Right ventricle myocardium superior (tissue), 1 donor: ENCODE measurements around the gene MYO3B. TPM values are rescaled to one million over a fixed set of nuclear protein-coding genes. Genes with fewer than 3 reads are reported as not detected.

Source experiments
- ATAC-seq: fragments of 200-7000 bp; cut with Tn5 transposase; one replicate; pipeline ENCODE4 v1.9.1; 2020; ENCODE audit warnings: mild to moderate bottlenecking; ENCODE audit not compliant: poor library complexity
- DNase-seq: peaks from one replicate; pipeline ENCODE4 v3.0.0-alpha.2; 2020
- intact Hi-C: fragments of 100-400 bp; cut with DNase I; formaldehyde crosslinking; loops from one replicate; pipeline ENCODE4 v1.11.2; 2022
- total RNA-seq: library from RNA; stranded (reverse); fragmentation: NEBNext Ultra II Directional; extraction: Animal tissue kit (Norgen Biotek cat#: 25700); gene quantifications from one replicate; pipeline ENCODE4 v1.2.1, GENCODE V29; 2021
- donor health status: DM: no; HTN: yes; CAD: no; lungs with severe emphysema.

The MYO3B gene
- total RNA-seq, 1 donor from 2014 or later = not detected

DNA sequence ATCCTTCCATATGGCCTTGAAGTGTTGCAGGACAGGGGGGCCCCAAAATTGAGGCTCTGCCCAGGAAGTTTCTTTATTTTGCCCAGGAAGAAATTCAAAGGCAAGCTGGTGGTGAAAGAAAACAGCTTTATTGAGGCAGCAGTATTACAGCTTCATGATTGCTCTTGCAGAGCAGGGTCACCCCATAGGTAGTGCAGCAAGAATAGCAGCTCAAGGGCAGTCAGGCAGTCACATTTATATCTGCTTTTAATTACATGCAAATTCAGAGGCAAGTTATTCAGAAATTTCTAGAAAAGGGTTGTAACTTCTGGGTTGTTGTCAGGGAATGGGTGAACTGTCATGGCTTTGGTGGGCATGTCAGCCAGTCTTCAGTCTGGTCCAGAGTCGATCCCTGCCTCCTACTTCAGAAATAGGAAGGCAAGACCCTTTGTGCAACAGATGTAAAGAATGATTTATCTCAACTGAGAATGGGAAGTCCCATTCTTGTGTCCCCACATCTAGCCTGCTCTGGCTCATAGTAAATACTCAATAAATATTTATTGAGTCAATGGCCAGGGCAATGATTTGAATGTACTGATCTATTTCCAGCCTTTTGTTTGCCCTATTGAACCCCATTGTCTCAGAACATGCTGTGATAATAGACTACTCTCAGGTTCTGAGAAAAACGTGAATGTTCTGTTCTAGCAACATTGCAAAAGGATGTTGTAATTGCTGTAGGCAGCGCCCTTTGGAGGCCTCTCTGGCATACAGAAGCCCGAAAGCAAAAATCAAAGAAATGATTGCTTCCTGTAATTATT lies 129.8 kb downstream of the MYO3B start:
- ATAC-seq (no peak), DNase-seq (no peak)
- intact Hi-C loops = no loop called here

DNA sequence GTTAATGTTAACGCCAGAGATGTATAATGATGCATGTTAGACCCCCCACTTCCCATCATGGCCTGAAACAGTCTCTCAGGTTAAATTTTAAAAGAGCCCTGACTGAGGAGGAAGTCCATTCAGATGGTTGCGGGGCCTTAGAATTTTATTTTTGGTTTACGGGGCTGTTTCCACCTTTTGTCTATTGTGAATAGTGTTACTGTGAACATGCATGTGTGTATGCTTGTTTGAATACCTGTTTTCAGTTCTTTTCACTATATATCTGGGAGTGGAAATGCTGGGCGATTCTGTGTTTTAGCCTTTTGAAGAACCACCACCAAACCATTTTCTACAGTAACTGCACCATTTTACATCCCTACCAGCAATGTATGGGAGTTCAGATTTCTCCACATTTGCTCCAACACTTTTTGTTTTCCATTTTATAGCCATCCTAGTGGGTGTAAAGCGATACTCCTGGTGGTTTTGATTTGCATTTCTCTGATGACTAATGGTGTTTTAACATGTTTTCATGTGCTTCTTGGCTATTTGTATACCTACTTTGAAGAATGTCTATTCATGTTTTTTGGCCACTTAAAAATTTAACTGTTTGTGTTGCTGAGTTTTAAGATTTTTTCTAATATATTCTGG lies 133.0 kb downstream of the MYO3B start:
- DNase-seq = no peak
- intact Hi-C loops = no loop called here
- no peak for ATAC-seq

DNA sequence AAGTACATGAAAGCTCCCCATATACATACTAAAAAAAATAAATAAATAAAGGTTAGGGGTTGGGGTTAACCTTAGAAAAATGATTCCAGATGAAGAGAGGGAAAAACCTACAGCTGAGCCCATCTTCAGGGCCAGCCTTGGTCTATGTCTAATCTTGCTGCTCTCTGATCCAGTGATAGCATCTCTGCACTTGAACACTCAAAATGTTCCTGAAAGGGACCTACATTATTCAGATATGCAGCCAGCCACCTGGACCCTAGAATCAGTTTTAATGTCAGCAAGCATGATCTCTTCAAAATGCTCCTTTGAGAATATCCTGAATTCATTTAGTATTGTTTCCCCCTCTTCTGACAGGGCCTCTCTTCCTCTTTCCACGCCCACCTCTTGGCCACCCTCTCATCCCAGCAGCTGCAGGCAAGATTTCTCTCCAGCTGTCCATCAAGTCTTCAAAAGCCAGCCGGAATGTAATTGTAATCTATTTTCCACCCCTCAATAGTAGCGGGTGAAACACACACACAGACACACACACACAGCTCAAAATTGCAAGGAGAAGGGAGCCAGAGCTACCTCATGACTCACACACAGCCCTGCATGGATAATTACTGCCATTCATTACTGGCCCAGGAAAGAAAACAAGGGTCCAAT lies 135.5 kb downstream of the MYO3B start:
- intact Hi-C loops = no loop called here
- DNase-seq (no peak), ATAC-seq (no peak)

DNA sequence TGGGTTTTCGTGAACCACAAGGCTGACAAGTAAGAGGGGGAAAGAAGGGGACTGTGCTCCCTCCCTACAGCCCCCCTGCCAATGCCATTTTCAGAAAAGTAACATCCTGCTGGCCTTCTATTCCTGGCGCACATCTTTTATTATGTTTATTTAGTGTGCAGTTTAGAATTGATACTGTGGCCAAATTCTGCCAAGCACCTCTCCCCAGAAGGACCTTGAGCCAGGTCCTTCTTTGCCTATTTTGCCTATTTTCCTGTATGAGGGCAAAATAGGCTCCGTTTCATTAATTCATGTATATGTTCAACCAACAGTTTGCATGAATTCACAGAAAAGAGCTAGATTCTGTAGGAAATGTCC lies 136.0 kb downstream of the MYO3B start:
- ATAC-seq (no peak), DNase-seq (no peak)
- intact Hi-C loops = no loop called here

DNA sequence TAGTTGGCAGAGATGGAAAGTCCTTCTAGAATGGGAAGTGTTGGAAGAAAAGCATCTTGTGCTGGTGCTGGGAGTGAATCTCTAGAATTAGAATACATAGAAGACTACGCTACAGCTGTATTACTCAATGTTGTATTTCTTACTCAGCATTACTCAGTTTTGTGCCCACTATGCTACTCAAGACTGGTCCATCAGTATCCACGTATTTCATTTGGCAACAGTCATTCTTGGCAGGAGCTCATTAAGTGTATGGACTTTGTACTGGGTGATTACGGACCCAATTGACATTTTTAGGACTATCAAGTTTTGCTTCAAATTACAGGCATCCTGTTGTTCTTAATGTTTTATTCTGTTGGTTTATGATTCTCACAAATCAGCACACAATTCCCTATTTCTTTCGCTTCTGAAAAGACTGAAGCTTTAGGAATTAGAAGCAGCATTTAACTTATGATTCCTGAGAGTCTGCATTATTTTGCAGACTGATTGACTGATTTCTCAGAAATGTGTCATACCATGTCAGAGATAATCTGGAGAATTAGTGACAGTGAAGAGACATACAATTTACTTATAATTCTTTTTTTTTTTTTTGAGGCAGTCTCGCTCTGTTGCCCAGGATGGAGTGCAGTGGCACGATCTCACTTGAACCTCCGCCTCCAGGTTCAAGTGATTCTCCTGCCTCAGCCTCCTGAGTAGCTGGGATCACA lies 136.9 kb downstream of the MYO3B start:
- no peak for DNase-seq
- ATAC-seq = no peak
- intact Hi-C loops = no loop called here

DNA sequence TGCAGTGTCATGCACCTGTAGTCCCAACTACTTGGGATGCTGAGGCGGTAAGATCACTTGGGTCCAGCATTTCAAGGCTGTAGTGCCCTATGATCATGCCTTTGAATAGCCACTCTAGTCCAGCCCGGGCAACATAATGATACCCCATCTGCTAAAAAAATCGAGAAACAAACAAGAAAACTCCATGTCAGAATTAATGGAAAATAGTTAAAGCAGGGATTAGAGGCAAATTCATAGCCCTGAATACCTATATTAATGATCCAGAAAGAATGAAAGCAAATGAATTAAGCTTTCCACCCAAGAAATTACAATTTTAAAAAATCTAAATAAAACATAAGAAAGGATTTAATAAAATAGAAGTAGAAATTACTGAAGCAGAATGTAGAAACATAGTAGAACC lies 143.0 kb downstream of the MYO3B start:
- ATAC-seq = no peak
- intact Hi-C loops = no loop called here

DNA sequence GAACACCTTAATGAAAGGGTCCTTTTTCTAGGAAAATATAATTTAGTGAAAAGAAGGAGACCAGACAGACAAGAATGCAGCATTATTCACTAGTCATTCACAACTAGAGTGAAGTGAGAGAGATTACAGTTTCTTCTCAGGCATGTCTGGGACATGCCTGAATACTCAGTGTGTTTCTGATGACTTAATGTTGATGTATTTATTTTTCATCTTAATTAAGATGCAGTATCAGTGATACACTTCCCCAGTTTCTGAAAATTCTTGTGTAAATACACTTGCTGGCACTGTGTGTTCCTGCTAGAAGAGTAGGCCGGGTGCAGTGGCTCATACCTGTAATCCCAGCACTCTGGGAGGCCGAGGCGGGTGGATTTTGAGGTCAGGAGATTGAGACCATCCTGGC lies 143.6 kb downstream of the MYO3B start:
- intact Hi-C loops = no loop called here
- ATAC-seq (no peak), DNase-seq (no peak)

More for the DNA sequence above, 143.0 kb downstream of the MYO3B start:
- DNase-seq = no peak

DNA sequence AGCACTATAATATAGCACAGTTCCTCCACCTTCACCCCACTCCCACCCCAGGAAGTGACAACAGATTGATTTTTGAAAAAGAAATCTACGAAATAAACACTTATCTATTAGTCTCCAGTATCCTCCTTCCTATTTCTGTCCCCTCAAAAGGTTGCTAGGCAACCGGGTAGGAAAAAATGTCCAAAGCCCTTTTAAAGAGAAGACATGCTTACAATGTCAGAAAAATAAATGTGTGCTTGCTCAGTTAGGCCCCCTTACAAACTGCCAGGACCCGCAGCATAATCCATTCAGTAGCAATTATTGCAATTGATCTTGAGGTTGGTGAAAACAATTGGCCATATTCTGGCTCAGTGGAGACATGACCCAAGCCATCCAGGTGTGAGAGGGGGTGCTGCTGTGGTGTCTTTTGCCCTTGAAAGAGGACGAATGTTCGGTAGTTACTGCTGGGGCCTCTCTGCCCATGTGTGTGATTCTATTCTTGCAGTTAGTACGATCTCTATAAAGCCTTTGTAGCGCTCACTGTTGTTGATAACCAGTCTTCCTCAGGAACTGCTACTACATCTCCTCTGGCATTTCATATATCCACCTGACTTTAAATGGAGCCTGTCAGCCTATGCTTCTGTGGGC lies 144.3 kb downstream of the MYO3B start:
- no peak for ATAC-seq
- intact Hi-C loops = no loop called here
- no peak for DNase-seq

DNA sequence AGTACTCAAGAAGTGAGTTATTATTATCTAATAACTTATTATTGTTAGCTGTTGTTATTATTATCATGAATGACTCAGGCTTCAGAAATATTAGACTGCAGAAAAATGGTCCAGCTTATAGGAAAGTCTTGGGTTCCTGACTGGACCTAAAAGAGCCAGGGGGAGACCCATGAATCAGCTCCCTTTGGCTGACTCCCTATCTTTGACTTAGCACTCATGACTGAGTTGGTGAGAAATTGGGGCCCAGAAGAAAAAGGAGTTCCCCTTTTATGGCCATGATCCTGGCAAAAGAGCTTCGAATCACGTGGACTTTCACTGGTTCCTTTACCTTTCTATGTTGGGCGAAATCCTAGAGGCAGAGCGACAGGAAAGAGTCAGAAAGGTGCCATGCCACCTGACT lies 145.8 kb downstream of the MYO3B start:
- DNase-seq (no peak), ATAC-seq (no peak)
- intact Hi-C loops = no loop called here

DNA sequence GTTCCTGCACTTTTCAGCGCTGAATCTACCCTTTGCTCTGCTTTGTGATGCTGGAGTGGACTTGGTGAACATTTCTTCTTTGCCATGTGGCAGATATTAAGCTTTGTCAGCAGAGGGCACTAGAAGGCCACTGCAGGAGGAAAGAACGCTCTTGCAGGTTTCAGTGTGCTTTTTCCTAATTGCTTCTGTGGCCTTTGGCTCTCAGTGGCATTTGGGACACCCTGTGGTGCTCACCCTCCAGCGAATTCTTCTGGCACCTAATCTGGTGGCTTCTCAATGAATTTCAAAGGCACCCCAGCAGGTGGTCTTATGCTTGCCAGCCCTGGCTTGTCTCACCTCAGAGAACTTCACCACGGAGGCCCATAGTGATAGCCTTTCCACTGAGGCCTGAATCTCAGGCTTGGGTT lies 146.7 kb downstream of the MYO3B start:
- intact Hi-C loops = no loop called here
- ATAC-seq (no peak), DNase-seq (no peak)

DNA sequence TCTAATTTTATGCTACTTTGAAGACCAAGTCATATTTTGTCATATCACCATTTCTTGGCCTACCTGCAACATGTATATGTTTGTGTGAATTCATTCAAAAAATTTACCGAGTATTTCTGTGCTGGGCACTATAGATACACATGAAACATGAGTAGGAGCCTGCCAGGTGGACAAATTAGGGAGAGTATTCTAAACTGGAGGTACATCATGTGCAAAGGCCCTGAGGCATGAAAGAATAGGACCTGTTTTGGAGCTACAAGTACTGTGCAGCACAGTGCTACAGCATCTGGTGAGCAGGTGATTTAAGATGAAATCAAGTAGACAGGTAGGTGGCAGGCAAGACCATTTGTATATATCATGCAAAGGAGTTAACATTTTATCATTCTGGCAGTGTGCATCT lies 152.9 kb downstream of the MYO3B start:
- intact Hi-C loops = no loop called here
- no peak for ATAC-seq
- DNase-seq = no peak

DNA sequence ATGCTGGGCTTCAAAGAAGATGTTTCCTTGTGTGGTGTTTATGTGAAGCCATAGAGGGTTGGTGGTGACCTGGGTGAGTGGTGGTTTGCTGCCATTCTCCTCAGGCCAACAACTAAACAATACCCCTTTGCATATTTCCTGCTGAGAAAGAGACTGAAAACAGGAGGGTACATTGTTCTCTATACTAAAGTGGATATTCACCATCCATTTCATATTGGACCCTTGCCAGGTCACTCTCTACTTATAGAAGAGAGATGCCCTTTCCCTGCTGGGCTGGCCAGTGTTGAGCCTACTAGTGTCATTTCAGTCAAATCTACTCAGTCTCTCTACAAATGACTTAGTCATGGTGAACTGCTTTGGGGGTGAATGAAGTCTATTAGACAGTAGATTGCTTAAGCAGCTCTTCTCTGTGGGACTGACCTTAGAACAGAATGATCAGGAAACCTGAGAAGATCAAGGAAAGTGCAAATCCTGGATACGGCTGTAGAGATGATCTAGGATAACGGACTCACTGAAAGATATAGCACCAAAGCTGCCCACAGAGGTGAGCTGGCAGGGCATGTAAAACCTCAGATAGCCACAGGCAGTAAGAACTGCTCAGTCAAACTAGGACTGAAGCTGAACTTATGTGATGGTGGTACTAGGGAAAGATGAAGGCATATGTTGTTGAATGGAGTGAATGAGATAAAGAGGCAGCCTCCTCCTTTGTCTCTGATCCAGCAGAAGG lies 154.9 kb downstream of the MYO3B start:
- DNase-seq = no peak
- ATAC-seq = no peak
- intact Hi-C loops = no loop called here

DNA sequence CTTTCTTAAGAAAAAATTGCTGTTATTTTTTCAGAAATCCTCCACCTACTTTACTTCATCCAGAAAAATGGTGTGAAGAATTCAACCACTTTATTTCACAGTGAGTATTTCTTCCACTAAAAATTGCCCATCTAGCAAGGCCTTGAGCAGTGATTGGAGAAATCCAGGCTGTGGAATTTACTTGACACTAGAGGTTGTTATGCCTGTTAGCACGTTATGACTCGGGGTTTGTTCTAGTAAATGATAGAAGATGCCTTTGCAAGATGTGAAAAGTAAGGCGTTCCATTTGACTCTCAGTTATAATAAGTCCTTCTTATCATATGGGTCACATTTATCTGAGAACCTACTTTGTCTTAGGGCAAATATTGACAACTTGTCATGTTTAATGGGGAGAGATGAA lies 157.4 kb downstream of the MYO3B start:
- intact Hi-C loops = no loop called here
- ATAC-seq (no peak), DNase-seq (no peak)

DNA sequence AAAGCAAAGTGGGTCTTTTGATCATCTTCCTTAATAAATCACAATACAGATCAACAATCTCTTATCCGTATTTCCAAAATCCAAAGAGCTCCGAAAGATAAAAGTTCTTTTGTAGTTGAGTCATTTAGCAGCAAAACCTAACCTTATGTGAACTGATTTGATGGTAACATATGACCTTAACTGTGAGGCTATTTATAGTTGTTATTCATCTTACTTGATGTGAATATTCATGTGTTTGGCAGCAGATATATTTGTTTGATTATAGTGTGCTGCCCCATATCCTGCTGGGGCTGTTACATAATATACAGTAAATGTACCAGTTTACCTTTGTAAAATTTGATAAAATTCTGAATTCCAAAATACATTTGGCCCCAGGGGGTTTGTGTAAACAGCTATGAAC lies 158.5 kb downstream of the MYO3B start:
- intact Hi-C loops = no loop called here
- DNase-seq = no peak

DNA sequence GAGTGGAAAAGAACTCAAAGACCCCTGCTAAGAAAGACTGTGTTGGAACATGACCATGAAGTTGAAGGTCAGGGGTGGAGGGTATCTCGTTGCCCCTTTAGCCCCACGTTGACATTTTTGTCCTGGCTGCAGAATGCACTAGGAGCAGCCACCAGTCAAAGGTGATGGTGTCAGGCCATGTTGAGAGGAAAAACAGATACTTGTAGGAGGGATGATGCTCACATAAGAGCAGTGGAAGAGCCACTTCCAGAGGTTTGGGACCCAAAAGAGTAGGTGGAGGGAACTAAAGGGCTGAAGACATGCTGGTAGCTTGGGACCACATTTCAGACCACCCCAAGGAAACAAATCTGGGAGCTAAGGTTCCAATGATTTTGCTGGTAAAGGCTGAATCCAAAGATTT lies 159.0 kb downstream of the MYO3B start:
- no peak for ATAC-seq
- intact Hi-C loops = no loop called here

More for the DNA sequence above, 158.5 kb downstream of the MYO3B start:
- no peak for ATAC-seq

DNA sequence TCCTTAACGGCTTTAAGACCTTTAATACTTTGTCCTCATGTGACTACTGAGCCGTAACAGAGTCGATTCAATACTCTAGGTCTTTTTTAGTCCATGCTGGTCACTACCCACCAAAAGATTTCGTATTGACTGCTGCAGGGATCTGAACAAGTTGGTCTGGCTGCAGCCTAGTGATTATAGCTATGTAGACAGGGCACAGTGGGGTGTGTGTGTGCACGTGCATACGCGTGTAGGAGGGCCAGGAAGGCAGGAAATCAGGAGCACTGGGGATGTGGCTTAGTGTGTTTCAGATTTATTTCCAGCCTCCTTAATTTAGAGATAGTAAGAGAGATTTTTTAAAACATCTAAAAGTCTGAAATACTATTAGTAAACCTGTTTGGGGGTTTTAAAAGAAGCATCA lies 161.4 kb downstream of the MYO3B start:
- intact Hi-C loops = no loop called here
- DNase-seq (no peak), ATAC-seq (no peak)

More for the DNA sequence above, 159.0 kb downstream of the MYO3B start:
- no peak for DNase-seq

DNA sequence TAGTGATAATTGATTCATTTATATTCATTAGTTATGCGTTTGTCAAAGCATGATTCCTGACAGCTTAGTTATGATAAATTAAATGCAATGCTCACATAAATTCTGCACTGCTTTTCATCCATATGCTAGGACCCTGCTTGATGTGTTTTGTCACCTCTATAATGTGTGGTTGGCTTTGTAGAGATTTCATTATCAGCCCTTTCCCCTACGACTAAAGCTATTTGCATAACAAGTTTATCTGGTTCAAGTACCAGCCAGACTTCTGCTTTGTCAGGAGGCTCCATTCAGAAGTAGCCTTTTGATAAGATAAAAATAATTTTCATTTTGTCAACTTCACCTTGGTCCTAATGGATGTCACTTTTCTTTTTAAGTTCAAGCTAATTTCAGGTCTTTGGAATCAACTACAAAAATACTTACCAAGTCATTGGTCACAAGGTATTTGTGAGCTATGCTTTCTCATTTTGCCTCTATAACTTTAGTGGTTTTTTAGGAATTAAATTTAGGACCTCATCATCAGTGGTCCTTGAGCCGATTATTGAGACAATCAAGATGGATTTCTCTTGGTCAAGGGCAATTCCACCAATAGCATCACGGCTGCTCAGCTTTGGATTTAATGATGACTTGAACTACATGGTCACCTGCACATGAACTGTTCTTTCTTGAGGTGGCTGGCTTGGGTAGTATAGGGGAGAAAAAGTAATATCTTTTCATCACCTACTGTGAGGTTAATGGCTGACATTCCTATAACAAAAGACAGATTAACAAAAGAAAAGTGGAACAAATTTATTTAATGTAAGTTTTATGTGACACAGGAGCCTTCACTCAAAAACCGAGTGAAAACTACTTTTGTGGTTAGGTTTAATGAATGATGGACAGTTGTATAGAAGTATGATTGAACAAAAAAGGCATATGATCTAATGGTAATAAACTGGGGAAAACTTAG lies 162.1 kb downstream of the MYO3B start:
- DNase-seq = no peak
- no peak for ATAC-seq
- intact Hi-C loops = no loop called here

DNA sequence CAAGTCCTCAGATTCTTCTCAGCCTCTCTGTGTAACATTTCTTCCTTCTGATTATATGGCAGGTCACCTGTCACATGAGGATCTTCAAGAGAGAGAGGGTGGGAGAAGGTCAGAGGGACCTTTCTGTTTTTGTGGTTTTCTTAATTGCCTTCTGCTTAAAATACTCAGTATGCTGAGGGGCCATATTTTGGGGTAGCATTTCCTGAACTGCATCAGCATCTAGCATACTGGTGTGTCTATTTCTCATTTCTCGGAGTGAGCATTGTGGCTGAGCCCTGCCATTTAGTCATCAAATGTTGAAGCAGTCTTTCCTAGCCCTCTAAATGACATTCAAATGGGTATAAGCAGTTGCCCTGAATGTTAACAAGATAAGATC lies 162.7 kb downstream of the MYO3B start:
- DNase-seq (no peak), ATAC-seq (no peak)
- intact Hi-C loops = no loop called here
